Measurements from ENCODE around the gene LRWD1. TPM values are rescaled to one million over a fixed set of nuclear protein-coding genes. Genes with fewer than 3 reads are reported as not detected.

LRWD1 gene
- total RNA-seq, 3 donors from 2014 or later: 7.4 to 20.6 (median 11.6) TPM

- peak within 1 kb of the TSS; percentile 84 to 86 for H3K27ac ChIP-seq
- no peaks in the 10 kb centered on the region for H3K27me3 ChIP-seq
- DNase-seq (ENCODE audit: low spot score in 2 of 2): peak; percentile 58 to 65
- no peaks in the 10 kb centered on the region for H3K4me1 ChIP-seq
- H3K36me3 ChIP-seq: no peaks in the 10 kb centered on the region
- H3K4me3 ChIP-seq: peak within 1 kb of the TSS; percentile 83 to 98 (median 86)
- H3K9me3 ChIP-seq: no peaks in the 10 kb centered on the region
- TF ChIP-seq CTCF (IDR thresholded peaks at IDR 0.05): no peak
- no peak for TF ChIP-seq POLR2A (IDR thresholded peaks at IDR 0.05)
- no peak for TF ChIP-seq POLR2AphosphoS5 (IDR thresholded peaks at IDR 0.05)
- intact Hi-C loops (cut with DNase I; ENCODE audit: low total_unique reads): no loop called here
These were observed 31.4 kb upstream of the LRWD1 start, which contains the start of gene ORAI2 for GRCh38 chr7:102433219-102434038. TSS of gene ORAI2 (plus strand) at chr7:102433575. CDS start at chr7:102438957, 5,382 bp downstream.

GRCh38 chr7:102434039-102434486 lies 30.7 kb upstream of the LRWD1 start:
- TF ChIP-seq POLR2AphosphoS5 (IDR thresholded peaks at IDR 0.05): no peak
- TF ChIP-seq CTCF (IDR thresholded peaks at IDR 0.05): no peak
- TF ChIP-seq POLR2A (IDR thresholded peaks at IDR 0.05): no peak
- Histone ChIP-seq H3K4me3 (peak overlapping the region; percentile 83 to 98 (median 86)), H3K27me3 (no peaks in the 10 kb centered on the region), H3K27ac (peak overlapping the region; percentile 2 to 84), H3K4me1 (no peaks in the 10 kb centered on the region), H3K9me3 (no peaks in the 10 kb centered on the region), H3K36me3 (no peaks in the 10 kb centered on the region)
- intact Hi-C loops (cut with DNase I; ENCODE audit: low total_unique reads): no loop called here
- DNase-seq (ENCODE audit: low spot score in 2 of 2): no peak

- Histone ChIP-seq H3K27me3 (no peaks in the 10 kb centered on the region), H3K27ac (no peak overlapping the region), H3K4me3 (no peak overlapping the region), H3K4me1 (peaks cover 0 to 3% of the 10 kb centered on the region in 2 donors), H3K36me3 (no peaks in the 10 kb centered on the region), H3K9me3 (no peaks in the 10 kb centered on the region)
- intact Hi-C loops (cut with DNase I; ENCODE audit: low total_unique reads): no loop called here
- no peak for DNase-seq (ENCODE audit: low spot score in 2 of 2)
- TF ChIP-seq POLR2A (IDR thresholded peaks at IDR 0.05) (no peak), POLR2AphosphoS5 (IDR thresholded peaks at IDR 0.05) (no peak), CTCF (IDR thresholded peaks at IDR 0.05) (no peak)
These were observed 28.7 kb upstream of the LRWD1 start for GRCh38 chr7:102436118-102436517.

GRCh38 chr7:102439963-102440795 lies 24.6 kb upstream of the LRWD1 start:
- peak; percentile 72 to 85 for DNase-seq (ENCODE audit: low spot score in 2 of 2)
- Histone ChIP-seq H3K36me3 (no peaks in the 10 kb centered on the region), H3K27ac (peak overlapping the region; percentile 45 to 72), H3K27me3 (no peaks in the 10 kb centered on the region), H3K9me3 (no peaks in the 10 kb centered on the region), H3K4me1 (peaks cover 0 to 3% of the 10 kb centered on the region in 2 donors), H3K4me3 (no peak overlapping the region)
- TF ChIP-seq POLR2AphosphoS5 (IDR thresholded peaks at IDR 0.05): no peak
- TF ChIP-seq CTCF (IDR thresholded peaks at IDR 0.05): no peak
- no peak for TF ChIP-seq POLR2A (IDR thresholded peaks at IDR 0.05)
- intact Hi-C loops (cut with DNase I; ENCODE audit: low total_unique reads): no loop called here
